ENCODE measurements around the gene FKBP8. TPM values are rescaled to one million over a fixed set of nuclear protein-coding genes. Genes with fewer than 3 reads are reported as not detected.

FKBP8 gene
- total RNA-seq, 8 experiments from 2014 or later, result 137 to 214 (median 153) TPM

DNA sequence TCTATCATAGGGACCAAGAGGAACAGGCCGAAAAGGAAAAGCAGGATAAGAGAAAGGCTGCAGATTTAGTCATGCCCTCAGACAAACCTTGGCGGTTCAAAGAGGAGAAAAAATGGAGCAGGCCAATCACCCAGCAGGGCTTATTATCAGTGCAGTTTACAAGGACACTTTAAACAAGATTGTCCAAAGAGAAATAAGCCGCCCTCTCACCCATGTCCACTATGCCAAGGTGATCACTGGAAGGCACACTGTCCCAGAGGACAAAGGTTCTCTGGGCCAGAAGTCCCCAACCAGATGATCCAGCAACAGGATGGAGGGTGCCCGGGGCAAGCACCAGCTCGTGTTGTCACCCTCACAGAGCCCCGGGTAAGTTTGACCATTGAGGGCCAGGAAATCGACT, 36.9 kb upstream of the FKBP8 start:
- peak in 1 of 8 experiments; percentile 9 for ATAC-seq (replicated peaks in 6 of 8)
- Histone ChIP-seq H3K27ac (no peak overlapping the region), H3K4me1 (replicated peaks in 1 of 2) (no peaks in the 10 kb centered on the region), H3K4me3 (no peak overlapping the region)
- in situ Hi-C loops (cut with MboI; ENCODE audit: low pct_unique_long_range_greater_than_20kb in 2 of 9, low sequenced_read_pairs in 9 of 9, unreplicated experiment in 9 of 9), result loop anchor here in 5 of 9 experiments (25.0 kb wide), 3 partner anchors 257 to 407 kb away; partner anchors contain the start of gene UPF1 (in 3 of the 5)
- 38 to 100% (median 61%) methylated on average over 1 to 7 of the region's 7 CpGs; no CpG with 5 or more reads in 1 of the 10 experiments for WGBS, 10 experiments

DNA sequence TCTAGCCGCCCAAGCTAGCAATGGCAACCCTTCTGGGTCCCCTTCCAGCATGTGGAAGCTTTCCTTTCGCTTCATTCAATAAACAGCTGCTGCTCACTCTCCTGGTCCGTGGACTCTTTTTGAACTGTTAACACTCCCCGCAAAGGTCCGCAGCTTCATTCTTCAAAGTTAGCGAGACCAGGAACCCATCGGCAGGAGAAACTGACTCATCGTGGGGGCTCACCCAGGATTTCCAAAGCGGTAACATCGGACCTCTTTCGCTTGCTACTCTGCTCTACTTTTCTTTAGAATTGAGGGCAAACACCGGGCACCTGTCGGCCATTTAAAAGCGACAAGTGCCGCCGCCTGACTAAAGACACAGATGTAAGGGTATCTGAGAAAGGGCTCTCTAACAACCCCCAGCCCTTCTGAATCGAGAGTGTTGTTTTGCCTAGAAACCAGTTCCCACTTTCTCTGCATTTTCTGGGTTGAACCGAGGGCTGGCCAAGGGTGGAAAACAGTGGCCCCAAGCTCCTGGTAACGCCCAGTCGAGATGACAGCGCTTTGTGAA, 34.1 kb upstream of the FKBP8 start:
- Histone ChIP-seq H3K4me1 (replicated peaks in 1 of 2) (peaks cover 8% of the 10 kb centered on the region in 2 donors), H3K4me3 (no peak overlapping the region), H3K27ac (no peak overlapping the region)
- WGBS, 10 experiments, result 60 to 100% (median 88%) methylated on average over 1 to 14 of the region's 21 CpGs
- ATAC-seq (replicated peaks in 6 of 8), result peak in 2 of 8 experiments; percentile 14 to 20
- in situ Hi-C loops (cut with MboI; ENCODE audit: low pct_unique_long_range_greater_than_20kb in 2 of 9, low sequenced_read_pairs in 9 of 9, unreplicated experiment in 9 of 9), result loop anchor here in 5 of 9 experiments (25.0 kb wide), 3 partner anchors 260 to 410 kb away; partner anchors contain the start of gene UPF1 (in 3 of the 5)

DNA sequence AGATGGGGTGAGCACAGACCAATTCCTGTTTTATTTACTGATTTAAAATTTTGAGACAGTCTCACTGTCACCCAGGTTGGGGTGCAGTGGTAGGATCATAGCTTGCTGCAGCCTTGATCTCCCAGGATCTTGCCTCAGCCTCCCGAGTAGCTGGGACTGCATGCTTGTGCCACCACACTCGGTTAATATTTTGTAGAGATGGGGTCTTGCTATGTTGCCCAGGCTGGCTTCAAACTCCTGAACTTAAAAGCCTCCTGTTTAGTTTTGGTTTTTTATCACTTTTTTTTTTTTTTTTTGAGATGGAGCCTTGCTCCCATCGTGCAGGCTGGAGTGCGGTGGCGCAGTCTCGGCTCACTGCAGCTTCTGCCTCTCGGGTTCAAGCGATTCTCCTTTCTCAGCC, 33.0 kb upstream of the FKBP8 start:
- WGBS, 10 experiments, result 77 to 96% (median 93%) methylated on average over 3 to 7 of the region's 8 CpGs; no CpG with 5 or more reads in 5 of the 10 experiments
- Histone ChIP-seq H3K27ac (no peak overlapping the region), H3K4me3 (no peak overlapping the region), H3K4me1 (replicated peaks in 1 of 2) (peaks cover 8% of the 10 kb centered on the region in 2 donors)
- ATAC-seq (replicated peaks in 6 of 8), result no peak
- in situ Hi-C loops (cut with MboI; ENCODE audit: low pct_unique_long_range_greater_than_20kb in 2 of 9, low sequenced_read_pairs in 9 of 9, unreplicated experiment in 9 of 9), result loop anchor here in 5 of 9 experiments (25.0 kb wide), 3 partner anchors 261 to 411 kb away; partner anchors contain the start of gene UPF1 (in 3 of the 5)

DNA sequence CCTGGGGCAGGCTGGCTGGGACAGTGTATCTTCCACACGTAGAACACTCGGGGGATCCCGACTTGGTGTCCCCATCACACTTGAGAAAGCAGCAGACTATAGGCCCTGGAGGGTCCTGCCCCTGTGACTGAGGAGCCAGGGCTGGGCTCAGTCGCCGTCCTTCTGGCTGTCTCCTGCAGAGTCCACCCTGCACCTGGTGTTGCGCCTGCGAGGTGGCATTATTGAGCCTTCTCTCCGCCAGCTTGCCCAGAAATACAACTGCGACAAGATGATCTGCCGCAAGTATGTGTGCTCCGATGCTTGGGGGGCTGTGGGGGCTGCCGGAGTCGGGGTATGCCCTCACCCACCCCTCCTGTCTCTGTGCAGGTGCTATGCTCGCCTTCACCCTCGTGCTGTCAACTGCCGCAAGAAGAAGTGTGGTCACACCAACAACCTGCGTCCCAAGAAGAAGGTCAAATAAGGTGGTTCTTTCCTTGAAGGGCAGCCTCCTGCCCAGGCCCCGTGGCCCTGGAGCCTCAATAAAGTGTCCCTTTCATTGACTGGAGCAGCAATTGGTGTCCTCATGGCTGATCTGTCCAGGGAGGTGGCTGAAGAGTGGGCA, 31.4 kb upstream of the FKBP8 start:
- WGBS, 10 experiments, result 84 to 100% (median 94%) methylated on average over 1 to 8 of the region's 18 CpGs; no CpG with 5 or more reads in 6 of the 10 experiments
- H3K4me1 ChIP-seq (replicated peaks in 1 of 2), result peaks cover 8 to 10% of the 10 kb centered on the region in 2 donors
- no peak overlapping the region for H3K4me3 ChIP-seq
- in situ Hi-C loops (cut with MboI; ENCODE audit: low pct_unique_long_range_greater_than_20kb in 2 of 9, low sequenced_read_pairs in 9 of 9, unreplicated experiment in 9 of 9), result loop anchor here in 5 of 9 experiments (25.0 kb wide), 3 partner anchors 263 to 413 kb away; partner anchors contain the start of gene UPF1 (in 3 of the 5)
- ATAC-seq (replicated peaks in 6 of 8), result no peak
- H3K27ac ChIP-seq, result no peak overlapping the region

DNA sequence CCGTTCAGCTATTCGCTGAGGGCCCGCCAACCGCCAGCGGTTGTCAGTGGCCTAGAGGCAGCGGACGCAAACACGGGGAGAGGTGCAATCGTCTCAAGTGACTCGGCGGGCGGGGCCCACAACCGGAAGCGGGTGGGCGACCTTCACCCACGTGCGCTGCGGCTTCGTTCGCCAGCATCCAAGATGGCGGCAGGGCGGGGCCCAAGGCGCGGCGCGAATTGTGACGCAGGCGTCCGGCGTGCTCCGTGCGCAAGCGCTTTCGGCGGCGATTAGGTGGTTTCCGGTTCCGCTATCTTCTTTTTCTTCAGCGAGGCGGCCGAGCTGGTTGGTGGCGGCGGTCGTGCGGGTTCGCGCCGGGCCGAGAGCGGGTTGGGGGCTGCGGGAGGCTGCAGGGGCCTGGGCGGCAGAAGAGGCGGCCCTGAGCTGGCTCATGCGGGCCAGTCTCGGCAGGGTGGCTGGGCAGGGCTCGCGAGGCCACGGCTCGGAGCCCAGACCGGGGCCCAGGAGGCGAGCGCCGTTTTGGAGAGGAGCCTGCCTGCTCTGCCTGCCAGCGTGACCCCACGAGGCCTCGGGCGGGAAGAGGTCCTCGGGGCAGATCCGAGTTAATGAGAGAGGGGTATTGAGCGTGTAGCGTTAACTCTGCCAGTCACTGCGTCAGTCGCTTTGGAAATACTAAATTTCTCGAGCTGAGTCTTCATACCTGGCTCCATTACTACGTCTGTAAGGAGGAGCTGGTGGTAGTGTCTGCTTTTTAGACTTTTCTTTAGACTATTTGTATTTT, 28.4 kb upstream of the FKBP8 start, which contains the start of gene UBA52:
UBA52 (plus strand) TSS at position 294 of the 781 bp plus-strand sequence. CDS start 1,444 bp downstream, outside the sequence.
- 0 to 7% (median 0%) methylated on average over 1 to 13 of the region's 75 CpGs; no CpG with 5 or more reads in 4 of the 10 experiments for WGBS, 10 experiments
- Histone ChIP-seq H3K4me1 (replicated peaks in 1 of 2) (peaks cover 8 to 10% of the 10 kb centered on the region in 2 donors), H3K27ac (peak within 1 kb of the TSS; percentile 75 to 90), H3K4me3 (peak within 1 kb of the TSS; percentile 51 to 95 (median 77))
- peak; percentile 93 to 98 (median 96) for ATAC-seq (replicated peaks in 6 of 8)
- in situ Hi-C loops (cut with MboI; ENCODE audit: low pct_unique_long_range_greater_than_20kb in 2 of 9, low sequenced_read_pairs in 9 of 9, unreplicated experiment in 9 of 9), result no loop called here

DNA sequence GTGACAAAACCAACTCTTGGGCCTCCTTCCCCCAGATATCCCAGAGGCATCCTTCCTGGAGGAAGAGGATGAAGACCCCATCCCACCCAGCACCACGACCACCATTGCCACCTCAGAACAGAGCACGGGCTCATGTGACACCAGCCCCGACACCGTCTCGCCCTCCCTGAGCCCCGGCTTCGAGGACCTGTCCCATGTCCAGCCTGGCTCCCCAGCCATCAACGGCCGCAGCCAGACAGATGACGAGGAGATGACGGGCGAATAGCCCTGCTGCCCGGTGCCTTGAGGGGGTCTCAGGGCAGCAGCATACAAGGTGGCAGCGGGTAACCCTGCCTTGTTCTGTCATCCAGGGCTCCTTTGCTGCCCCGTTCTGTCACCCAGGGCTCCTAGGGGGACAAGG, 25.0 kb upstream of the FKBP8 start:
- WGBS, 10 experiments, result 88 to 100% (median 100%) methylated on average over 2 to 6 of the region's 15 CpGs; no CpG with 5 or more reads in 7 of the 10 experiments
- H3K27ac ChIP-seq, result no peak overlapping the region

DNA sequence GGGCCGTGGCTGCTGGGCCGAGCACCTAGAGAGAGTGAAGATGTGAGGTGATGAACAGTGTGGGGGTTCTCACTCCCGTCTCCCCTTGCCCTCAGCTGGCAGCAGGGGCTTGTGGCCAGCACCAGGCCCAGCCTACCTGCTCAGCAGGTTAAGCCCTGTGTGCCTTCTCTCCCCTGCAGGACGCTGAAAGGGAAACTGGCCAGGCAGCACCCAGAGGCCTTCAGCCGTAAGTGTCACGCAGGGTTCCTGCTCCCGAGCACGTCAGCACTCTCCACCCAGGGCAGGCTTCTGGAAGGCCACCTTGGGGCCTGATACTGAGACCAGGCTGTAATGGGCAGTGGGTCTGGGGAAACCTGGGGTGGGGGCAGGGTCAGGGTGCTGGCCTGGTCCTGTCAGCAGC, 23.6 kb upstream of the FKBP8 start:
- H3K4me1 ChIP-seq (replicated peaks in 1 of 2), result peaks cover 0 to 2% of the 10 kb centered on the region in 2 donors
- 90 to 100% (median 97%) methylated on average over 1 to 3 of the region's 8 CpGs; no CpG with 5 or more reads in 6 of the 10 experiments for WGBS, 10 experiments
- no peak overlapping the region for H3K27ac ChIP-seq
- H3K4me3 ChIP-seq, result no peak overlapping the region
- no peak for ATAC-seq (replicated peaks in 6 of 8)
- in situ Hi-C loops (cut with MboI; ENCODE audit: low pct_unique_long_range_greater_than_20kb in 2 of 9, low sequenced_read_pairs in 9 of 9, unreplicated experiment in 9 of 9), result no loop called here

More for the DNA sequence above, 25.0 kb upstream of the FKBP8 start:
- no peak overlapping the region for H3K4me3 ChIP-seq
- in situ Hi-C loops (cut with MboI; ENCODE audit: low pct_unique_long_range_greater_than_20kb in 2 of 9, low sequenced_read_pairs in 9 of 9, unreplicated experiment in 9 of 9), result no loop called here
- ATAC-seq (replicated peaks in 6 of 8), result no peak
- H3K4me1 ChIP-seq (replicated peaks in 1 of 2), result peaks cover 8 to 10% of the 10 kb centered on the region in 2 donors

DNA sequence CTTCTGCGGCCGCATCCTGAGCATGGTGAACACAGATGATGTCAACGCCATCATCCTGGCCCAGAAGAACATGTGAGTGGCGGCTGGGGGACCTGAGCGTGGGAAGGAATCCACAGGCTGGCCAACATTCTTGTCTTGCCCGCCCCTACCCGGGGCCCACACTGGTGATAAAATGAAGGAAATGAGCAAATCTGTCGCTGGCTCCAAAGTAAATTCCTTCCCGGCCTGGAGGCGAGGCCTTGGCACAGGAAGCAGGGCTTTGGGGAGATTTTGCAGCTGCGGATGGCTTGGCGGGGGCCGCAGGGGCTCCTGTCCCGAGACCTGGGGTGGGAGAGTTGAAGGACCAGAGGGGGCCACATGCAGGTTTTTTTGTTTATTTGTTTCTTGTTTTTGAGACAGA, 18.7 kb upstream of the FKBP8 start:
- Histone ChIP-seq H3K4me3 (no peak overlapping the region), H3K27ac (no peak overlapping the region), H3K4me1 (replicated peaks in 1 of 2) (peaks cover 0 to 5% of the 10 kb centered on the region in 2 donors)
- WGBS, 10 experiments, result 58 to 96% (median 93%) methylated on average over 3 to 12 of the region's 14 CpGs; no CpG with 5 or more reads in 7 of the 10 experiments
- ATAC-seq (replicated peaks in 6 of 8), result no peak
- in situ Hi-C loops (cut with MboI; ENCODE audit: low pct_unique_long_range_greater_than_20kb in 2 of 9, low sequenced_read_pairs in 9 of 9, unreplicated experiment in 9 of 9), result no loop called here

DNA sequence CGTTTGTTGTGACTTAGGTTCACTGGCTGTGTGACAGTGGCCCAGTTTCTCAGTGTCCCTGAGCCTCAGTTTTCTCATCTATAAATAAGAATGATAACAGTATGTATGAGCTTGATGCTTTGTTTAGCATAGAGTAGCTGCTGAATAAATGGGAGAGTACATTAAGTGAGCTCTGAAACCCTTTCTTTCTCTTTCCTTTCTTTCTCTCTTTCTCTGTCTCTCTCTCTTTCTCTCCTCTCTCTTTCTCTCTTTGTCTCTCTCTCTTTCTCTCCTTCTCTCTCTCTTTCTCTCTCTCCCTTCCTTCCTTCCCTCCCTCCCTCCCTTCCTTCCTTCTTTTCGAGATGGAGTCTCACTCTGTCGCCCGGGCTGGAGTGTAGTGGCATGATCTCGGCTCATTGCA, 16.3 kb upstream of the FKBP8 start:
- Histone ChIP-seq H3K4me3 (no peak overlapping the region), H3K4me1 (replicated peaks in 1 of 2) (peaks cover 0 to 5% of the 10 kb centered on the region in 2 donors), H3K27ac (no peak overlapping the region)
- ATAC-seq (replicated peaks in 6 of 8), result no peak
- 0 to 86% (median 65%) methylated on average over 1 to 5 of the region's 5 CpGs; no CpG with 5 or more reads in 4 of the 10 experiments for WGBS, 10 experiments
- in situ Hi-C loops (cut with MboI; ENCODE audit: low pct_unique_long_range_greater_than_20kb in 2 of 9, low sequenced_read_pairs in 9 of 9, unreplicated experiment in 9 of 9), result no loop called here

DNA sequence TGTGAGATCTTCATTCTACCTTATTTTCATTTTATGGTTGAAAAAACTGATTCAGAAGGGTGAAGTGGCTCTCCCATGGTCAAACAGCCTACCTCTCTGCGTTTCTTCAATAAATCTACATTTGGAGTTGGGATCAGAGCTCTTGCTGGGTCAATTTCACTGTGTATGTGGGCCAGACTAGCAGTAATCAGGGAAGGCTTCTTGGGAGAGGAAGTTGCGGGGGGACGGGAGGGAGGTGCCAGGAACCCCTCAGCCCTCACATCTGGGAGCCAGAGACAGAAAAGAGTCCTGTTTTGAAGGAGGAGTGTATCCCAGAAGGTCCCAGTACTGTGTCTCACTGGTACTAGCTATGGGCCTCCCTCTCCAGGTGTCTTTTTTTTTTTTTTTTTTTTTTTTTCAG, 15.2 kb upstream of the FKBP8 start:
- in situ Hi-C loops (cut with MboI; ENCODE audit: low pct_unique_long_range_greater_than_20kb in 2 of 9, low sequenced_read_pairs in 9 of 9, unreplicated experiment in 9 of 9), result no loop called here
- WGBS, 10 experiments, result 0 to 100% (median 53%) methylated on average over 1 to 3 of the region's 3 CpGs; no CpG with 5 or more reads in 4 of the 10 experiments
- Histone ChIP-seq H3K4me3 (peak overlapping the region; percentile 53 to 84 (median 69)), H3K4me1 (replicated peaks in 1 of 2) (peaks cover 0 to 5% of the 10 kb centered on the region in 2 donors), H3K27ac (peak overlapping the region in 1 of 2 donors; percentile 75)
- ATAC-seq (replicated peaks in 6 of 8), result no peak

DNA sequence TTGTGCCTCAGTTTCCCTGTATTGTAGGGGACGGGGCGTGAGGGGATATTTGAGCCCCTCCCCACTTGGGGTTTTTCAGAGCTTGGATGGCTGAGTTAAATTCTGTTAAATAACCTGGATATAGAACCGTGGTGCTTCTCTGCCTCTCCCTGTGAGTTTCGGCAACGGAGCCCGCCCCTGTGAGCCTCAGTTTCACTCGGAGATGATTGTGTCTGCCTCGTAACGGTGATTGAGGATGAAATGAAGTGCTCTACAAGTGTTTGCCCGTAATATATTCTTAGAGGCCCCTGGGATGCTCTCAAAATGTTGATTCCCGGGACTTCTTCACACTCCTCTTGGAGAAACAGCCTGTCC, 14.8 kb upstream of the FKBP8 start:
- Histone ChIP-seq H3K4me3 (peak overlapping the region; percentile 53 to 84 (median 69)), H3K27ac (peak overlapping the region; percentile 43 to 75), H3K4me1 (replicated peaks in 1 of 2) (peaks cover 0 to 5% of the 10 kb centered on the region in 2 donors)
- ATAC-seq (replicated peaks in 6 of 8), result peak in 4 of 8 experiments; percentile 3 to 9 (median 5)
- in situ Hi-C loops (cut with MboI; ENCODE audit: low pct_unique_long_range_greater_than_20kb in 2 of 9, low sequenced_read_pairs in 9 of 9, unreplicated experiment in 9 of 9), result no loop called here
- WGBS, 10 experiments, result 0 to 10% (median 0%) methylated on average over 2 to 8 of the region's 11 CpGs; no CpG with 5 or more reads in 4 of the 10 experiments

DNA sequence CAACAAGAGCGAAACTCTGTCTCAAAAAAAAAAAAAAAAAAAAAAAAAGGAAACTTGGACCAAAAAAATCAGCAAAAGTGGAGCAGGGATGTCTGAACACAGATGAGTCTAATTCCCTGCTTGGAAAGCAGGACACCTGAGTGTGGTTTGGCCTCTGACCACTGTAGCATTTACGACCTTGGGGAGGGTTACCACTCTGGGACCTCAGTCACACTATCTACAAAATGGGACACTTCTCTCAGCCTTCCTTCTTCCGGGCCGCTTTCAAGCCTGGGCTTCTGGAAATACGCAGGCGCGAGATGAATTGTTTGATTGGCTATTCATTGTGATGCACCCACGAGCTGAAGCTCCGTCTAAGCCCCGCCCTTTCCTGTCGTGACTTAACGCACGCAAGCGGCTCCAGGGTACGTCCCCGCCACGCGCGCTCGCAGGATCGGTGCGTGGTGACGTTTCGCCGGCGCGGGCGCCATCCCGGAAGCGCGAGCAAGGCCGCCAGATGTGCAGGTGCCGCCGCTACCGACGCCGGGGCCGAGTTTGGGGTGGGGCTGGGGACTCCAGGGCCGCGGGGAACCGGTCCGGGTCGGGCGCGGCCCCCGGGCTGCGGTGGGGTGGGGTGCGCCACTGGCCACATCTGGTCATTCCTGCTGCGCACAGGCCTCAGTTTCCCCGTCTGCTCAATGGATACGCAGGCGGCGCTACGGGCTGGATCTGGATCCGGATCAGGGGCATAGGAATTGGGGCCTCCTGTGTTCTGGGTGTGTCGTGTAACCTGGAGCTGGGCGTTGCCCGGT, 14.2 kb upstream of the FKBP8 start, which contains the start of gene KXD1:
KXD1 (plus strand) TSS at position 460 of the 791 bp plus-strand sequence. CDS start 4,187 bp downstream, outside the sequence.
- WGBS, 10 experiments, result 0 to 58% (median 2%) methylated on average over 1 to 29 of the region's 58 CpGs; no CpG with 5 or more reads in 4 of the 10 experiments
- H3K27ac ChIP-seq, result peak within 1 kb of the TSS; percentile 43 to 75
- H3K4me3 ChIP-seq, result peak within 1 kb of the TSS; percentile 53 to 84 (median 69)
- in situ Hi-C loops (cut with MboI; ENCODE audit: low pct_unique_long_range_greater_than_20kb in 2 of 9, low sequenced_read_pairs in 9 of 9, unreplicated experiment in 9 of 9), result no loop called here
- H3K4me1 ChIP-seq (replicated peaks in 1 of 2), result peaks cover 0 to 5% of the 10 kb centered on the region in 2 donors
- peak; percentile 96 to 99 (median 98) for ATAC-seq (replicated peaks in 6 of 8)

All from motor neuron (in vitro differentiated cells).